ENCODE results near the gene ZP4.

DNA sequence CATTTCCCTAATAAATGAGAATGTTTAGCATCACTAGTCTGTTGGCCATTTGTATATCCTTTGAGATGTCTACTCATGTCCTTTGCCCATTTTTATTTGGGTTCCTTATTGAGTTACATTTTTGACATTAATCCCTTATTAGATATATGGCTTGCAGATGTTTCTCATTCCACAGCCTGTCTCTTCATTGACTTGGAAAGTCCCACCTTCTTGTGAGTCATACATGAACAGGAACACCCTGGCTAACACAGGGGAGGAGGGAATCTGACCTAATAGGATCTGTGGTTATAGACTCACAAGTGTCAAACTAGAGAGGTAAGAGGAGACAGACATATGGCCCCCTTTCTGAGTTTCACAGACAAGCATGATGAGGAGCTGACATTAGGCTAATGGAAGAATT lies 11.5 kb downstream of the ZP4 start:
- TF ChIP-seq, protein P1, sequence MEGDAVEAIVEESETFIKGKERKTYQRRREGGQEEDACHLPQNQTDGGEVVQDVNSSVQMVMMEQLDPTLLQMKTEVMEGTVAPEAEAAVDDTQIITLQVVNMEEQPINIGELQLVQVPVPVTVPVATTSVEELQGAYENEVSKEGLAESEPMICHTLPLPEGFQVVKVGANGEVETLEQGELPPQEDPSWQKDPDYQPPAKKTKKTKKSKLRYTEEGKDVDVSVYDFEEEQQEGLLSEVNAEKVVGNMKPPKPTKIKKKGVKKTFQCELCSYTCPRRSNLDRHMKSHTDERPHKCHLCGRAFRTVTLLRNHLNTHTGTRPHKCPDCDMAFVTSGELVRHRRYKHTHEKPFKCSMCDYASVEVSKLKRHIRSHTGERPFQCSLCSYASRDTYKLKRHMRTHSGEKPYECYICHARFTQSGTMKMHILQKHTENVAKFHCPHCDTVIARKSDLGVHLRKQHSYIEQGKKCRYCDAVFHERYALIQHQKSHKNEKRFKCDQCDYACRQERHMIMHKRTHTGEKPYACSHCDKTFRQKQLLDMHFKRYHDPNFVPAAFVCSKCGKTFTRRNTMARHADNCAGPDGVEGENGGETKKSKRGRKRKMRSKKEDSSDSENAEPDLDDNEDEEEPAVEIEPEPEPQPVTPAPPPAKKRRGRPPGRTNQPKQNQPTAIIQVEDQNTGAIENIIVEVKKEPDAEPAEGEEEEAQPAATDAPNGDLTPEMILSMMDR (IDR thresholded peaks at IDR 0.05): no peak
- TF ChIP-seq POLR2AphosphoS5 (IDR thresholded peaks at IDR 0.05): no peak

All from prostate gland (tissue), 2 donors.